ENCODE data around the gene KCNQ1.
A peak's percentile ranks its signal among the peaks of the same experiment; 100 is the strongest.

KCNQ1 gene

GRCh38 chr11:2694995-2695939 is 250.5 kb downstream of the KCNQ1 start:
- no peak for DNase-seq (ENCODE audit: low read depth in 2 of 2, low spot score in 1 of 2)

DNA sequence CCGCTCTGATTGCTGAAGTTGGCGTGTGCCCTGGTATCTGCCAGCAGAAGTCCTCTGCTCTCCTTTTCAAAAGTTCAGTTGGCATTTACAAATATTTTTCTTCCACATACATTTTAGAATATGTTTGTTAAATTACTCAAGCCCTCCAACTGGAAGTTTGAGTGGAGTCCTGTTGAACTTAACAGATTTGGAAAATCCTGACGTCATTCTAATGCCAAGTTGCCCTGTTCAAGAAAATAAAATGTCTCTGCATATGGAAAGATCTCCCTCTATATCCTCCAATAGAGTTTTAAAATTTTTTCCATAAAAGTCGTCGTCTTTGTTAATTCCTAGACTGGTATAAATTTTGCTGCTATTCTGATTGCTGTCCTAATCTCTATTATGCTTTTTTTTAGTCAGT is 251.6 kb downstream of the KCNQ1 start:
- no peak for DNase-seq (ENCODE audit: low read depth in 2 of 2, low spot score in 1 of 2)

GRCh38 chr11:2697866-2698265 is 253.1 kb downstream of the KCNQ1 start:
- DNase-seq (ENCODE audit: low read depth in 2 of 2, low spot score in 1 of 2): no peak

- no peak for DNase-seq (ENCODE audit: low read depth in 2 of 2, low spot score in 1 of 2)
Observed at GRCh38 chr11:2698386-2699184, 253.8 kb downstream of the KCNQ1 start.

DNA sequence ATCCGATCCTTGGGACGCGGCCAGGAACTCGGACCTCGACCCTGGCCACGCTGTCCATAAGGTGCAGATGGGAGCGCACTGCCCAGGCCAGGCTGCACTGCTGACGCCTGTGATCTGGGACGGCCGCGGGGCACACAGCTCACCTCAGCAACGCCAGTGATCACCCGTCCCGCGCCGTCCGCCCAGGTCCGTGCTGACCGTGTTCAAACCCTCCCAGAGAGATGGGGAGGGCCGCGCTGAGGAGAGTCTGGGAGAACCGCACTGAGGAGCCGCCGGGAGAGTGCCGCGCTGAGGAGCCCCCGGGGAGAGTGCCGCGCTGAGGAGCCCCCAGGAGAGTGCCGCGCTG is 254.3 kb downstream of the KCNQ1 start:
- DNase-seq (ENCODE audit: low read depth in 2 of 2, low spot score in 1 of 2): no peak

- DNase-seq (ENCODE audit: low read depth in 2 of 2, low spot score in 1 of 2): peak; percentile 67 to 75
Observed at GRCh38 chr11:2699531-2700414, 255.0 kb downstream of the KCNQ1 start, which contains the start of gene KCNQ1OT1. Gene KCNQ1OT1, minus strand, starts transcription at chr11:2699994.

DNA sequence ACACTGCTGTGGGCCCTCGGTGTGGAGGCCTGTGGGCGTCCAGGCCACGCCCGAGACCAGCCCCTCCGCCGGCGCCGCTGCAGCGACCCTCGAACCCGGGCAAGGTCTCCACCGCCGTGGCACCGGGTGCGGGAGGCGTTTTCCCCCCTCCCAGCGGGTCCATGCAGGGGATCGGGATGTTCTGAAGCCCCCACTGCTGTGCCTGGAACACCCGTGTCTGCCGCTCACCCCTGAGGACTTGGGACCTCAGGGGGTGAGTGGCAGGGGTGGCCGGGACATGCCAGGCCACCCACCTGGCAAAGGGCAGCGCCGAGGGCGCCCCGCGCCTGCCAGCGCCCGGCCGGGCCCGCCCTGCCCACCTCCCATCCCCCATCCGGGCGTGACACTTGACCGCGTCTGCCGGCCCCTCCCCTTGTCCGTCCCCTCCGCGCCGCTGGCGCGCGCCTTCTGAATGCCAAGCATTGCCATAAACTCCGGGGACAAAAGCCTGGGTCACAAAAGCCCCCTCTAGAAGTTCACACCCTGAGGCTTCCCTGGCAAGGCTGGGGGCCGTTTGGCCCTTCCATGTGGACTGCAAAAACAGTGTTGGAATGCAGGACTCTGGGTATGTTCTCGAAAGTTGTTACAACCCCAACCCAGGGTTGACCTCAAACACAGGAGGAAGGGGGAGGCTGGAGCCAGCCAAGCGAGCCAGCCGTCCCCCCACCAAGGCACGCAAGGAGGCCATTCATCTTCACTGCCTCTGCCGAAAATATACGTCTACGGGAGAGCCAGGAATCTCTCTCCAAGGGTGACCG is 255.8 kb downstream of the KCNQ1 start:
- no peak for DNase-seq (ENCODE audit: low read depth in 2 of 2, low spot score in 1 of 2)

GRCh38 chr11:2701230-2701629 is 256.4 kb downstream of the KCNQ1 start:
- no peak for DNase-seq (ENCODE audit: low read depth in 2 of 2, low spot score in 1 of 2)

DNA sequence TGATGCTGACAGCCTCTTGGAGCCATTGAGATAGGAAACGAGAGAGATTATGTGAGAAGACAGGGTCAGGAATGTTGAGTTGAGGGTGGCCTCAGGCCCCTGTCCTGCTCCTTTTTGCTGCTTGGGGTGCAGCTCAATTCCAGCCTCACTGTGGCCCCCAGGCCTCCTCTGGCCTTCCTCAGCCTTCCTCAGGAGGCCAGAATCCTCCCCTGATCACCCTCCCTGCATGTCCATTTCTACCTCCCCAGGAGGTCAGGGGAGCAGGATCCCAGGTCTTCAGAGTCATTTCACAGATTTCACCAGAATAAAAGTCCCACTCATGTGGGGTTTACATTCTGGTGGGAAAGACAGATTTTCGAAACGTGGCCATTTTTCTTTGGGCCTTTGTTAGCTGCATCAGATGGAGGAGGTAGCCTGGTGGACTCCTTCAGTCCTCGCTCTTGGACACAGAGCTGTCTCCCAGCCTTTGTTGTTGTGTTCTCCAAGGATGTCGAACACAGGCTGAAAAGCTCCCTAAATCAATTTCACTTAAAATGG is 257.2 kb downstream of the KCNQ1 start:
- DNase-seq (ENCODE audit: low read depth in 2 of 2, low spot score in 1 of 2): no peak

GRCh38 chr11:2702771-2703362 is 258.1 kb downstream of the KCNQ1 start:
- DNase-seq (ENCODE audit: low read depth in 2 of 2, low spot score in 1 of 2): no peak

- DNase-seq (ENCODE audit: low read depth in 2 of 2, low spot score in 1 of 2): no peak
Observed at GRCh38 chr11:2703363-2704141, 258.7 kb downstream of the KCNQ1 start.

DNA sequence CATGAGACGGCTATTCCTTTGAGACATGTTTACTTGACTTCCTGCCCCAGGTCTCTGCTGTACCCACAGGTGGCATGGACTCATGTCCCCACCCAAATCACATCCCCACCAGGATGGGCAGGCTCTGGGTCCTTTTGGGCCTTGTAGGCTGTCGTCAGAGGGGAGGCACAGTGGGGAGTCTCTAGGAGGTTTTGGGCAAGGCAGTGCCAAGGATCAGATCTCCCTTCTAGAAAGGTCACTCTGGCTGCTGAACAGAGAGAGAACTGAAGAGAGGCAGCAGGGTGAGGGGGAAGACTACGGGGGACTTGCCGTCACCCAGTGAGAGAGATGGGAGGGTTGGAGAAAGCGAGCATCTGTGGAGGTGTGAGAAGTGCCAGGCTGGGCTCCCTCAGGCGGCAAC is 259.5 kb downstream of the KCNQ1 start:
- DNase-seq (ENCODE audit: low read depth in 2 of 2, low spot score in 1 of 2): no peak

- DNase-seq (ENCODE audit: low read depth in 2 of 2, low spot score in 1 of 2): no peak
Observed at GRCh38 chr11:2704896-2705606, 260.2 kb downstream of the KCNQ1 start.

- DNase-seq (ENCODE audit: low read depth in 2 of 2, low spot score in 1 of 2): no peak
Observed at GRCh38 chr11:2706321-2706720, 261.5 kb downstream of the KCNQ1 start.

- no peak for DNase-seq (ENCODE audit: low read depth in 2 of 2, low spot score in 1 of 2)
Observed at GRCh38 chr11:2707736-2708135, 262.9 kb downstream of the KCNQ1 start.

- no peak for DNase-seq (ENCODE audit: low read depth in 2 of 2, low spot score in 1 of 2)
Observed at GRCh38 chr11:2708151-2708581, 263.4 kb downstream of the KCNQ1 start.

DNA sequence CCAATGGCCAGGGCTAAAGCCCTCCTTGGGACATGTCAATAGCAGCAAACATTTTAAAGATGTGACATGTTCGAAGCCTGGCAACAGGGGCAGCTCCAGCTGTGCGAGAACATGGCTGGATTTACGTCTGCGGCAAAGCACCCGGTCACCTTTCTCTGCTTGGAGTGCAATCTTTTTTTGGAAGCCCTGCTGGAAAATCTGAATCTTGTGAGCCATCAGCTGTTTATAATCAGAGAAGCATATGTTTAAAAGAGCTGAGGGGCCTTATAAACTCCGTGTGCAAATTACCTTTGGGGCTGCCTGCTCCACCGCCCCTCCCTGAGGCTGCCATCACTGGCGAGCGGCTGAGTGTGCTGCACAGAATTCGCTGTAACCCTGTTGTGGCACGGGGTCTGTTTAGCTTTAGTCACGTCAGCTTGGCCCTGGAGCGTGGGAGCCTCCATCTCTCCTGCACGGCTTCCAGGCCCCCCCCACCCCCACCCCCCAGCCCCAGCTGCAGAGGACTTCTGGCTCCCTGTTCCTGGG is 264.0 kb downstream of the KCNQ1 start:
- no peak for DNase-seq (ENCODE audit: low read depth in 2 of 2, low spot score in 1 of 2)

DNA sequence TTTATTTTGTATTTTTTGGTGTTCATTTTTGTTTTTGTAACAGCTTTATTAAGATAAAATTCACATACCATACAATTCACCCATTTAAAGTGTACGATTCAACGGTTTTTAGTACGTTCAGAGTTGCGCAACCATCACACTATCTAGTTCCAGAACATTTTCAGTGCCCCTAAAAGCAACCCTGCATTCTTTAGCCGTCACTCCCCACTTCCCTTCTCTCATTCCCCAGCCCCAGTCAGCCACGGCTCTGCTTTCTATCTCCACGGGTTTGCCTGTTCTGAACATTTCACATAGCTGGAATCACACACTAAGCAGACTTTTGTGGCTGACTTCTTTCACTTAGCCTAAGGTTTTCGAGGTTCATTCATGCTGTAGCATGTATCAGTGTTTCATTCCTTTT is 264.6 kb downstream of the KCNQ1 start:
- DNase-seq (ENCODE audit: low read depth in 2 of 2, low spot score in 1 of 2): no peak

Data from stimulated activated CD8-positive, alpha-beta memory T cell treated with anti-CD3 and anti-CD28 coated beads, Interleukin-4, amount 100 ng/mL, for 4 hours (primary cell).